HG02763 (cell line): ENCODE data around the gene GNAI3.

Experiments used
- ATAC-seq: cut with Tn5 transposase; IDR thresholded peaks from one replicate; pipeline ENCODE4 v1.9.1; 2021; ENCODE audit warnings: mild to moderate bottlenecking, moderate library complexity; ENCODE audit not compliant: unreplicated experiment

The GNAI3 gene

GRCh38 chr1:109523706-109524105, 24.7 kb upstream of the GNAI3 start:
- ATAC-seq, result no peak

GRCh38 chr1:109527098-109527811, 21.2 kb upstream of the GNAI3 start:
- peak; percentile 65 for ATAC-seq

- no peak for ATAC-seq
Measured at GRCh38 chr1:109527846-109528695, 20.3 kb upstream of the GNAI3 start.

- no peak for ATAC-seq
Measured at GRCh38 chr1:109528712-109529111, 19.7 kb upstream of the GNAI3 start.

- no peak for ATAC-seq
Measured at GRCh38 chr1:109529881-109530456, 18.4 kb upstream of the GNAI3 start.

GRCh38 chr1:109530457-109531087, 17.8 kb upstream of the GNAI3 start:
- no peak for ATAC-seq

- no peak for ATAC-seq
Measured at GRCh38 chr1:109531380-109531779, 17.0 kb upstream of the GNAI3 start.

- no peak for ATAC-seq
Measured at GRCh38 chr1:109531826-109532364, 16.5 kb upstream of the GNAI3 start.

- ATAC-seq, result peak; percentile 75
Measured at GRCh38 chr1:109532365-109533136, 15.9 kb upstream of the GNAI3 start.

- no peak for ATAC-seq
Measured at GRCh38 chr1:109534307-109534858, 14.0 kb upstream of the GNAI3 start.

- ATAC-seq, result no peak
Measured at GRCh38 chr1:109535481-109535880, 12.9 kb upstream of the GNAI3 start.

GRCh38 chr1:109535971-109536491, 12.4 kb upstream of the GNAI3 start:
- ATAC-seq, result no peak

- ATAC-seq, result no peak
Measured at GRCh38 chr1:109537450-109538178, 10.8 kb upstream of the GNAI3 start.

GRCh38 chr1:109538827-109539555, 9.4 kb upstream of the GNAI3 start:
- no peak for ATAC-seq

GRCh38 chr1:109539676-109540075, 8.7 kb upstream of the GNAI3 start, which contains the start of gene GPR61:
Gene GPR61, plus strand, starts transcription at chr1:109539872. Its CDS starts 3,151 bp downstream, at chr1:109543023.
- ATAC-seq, result no peak

GRCh38 chr1:109541102-109541501, 7.3 kb upstream of the GNAI3 start:
- ATAC-seq, result no peak

- ATAC-seq, result no peak
Measured at GRCh38 chr1:109542657-109543056, 5.8 kb upstream of the GNAI3 start.

GRCh38 chr1:109543283-109543987, 5.0 kb upstream of the GNAI3 start:
- no peak for ATAC-seq
